ENCODE results near the gene AK9.

AK9 gene

DNA sequence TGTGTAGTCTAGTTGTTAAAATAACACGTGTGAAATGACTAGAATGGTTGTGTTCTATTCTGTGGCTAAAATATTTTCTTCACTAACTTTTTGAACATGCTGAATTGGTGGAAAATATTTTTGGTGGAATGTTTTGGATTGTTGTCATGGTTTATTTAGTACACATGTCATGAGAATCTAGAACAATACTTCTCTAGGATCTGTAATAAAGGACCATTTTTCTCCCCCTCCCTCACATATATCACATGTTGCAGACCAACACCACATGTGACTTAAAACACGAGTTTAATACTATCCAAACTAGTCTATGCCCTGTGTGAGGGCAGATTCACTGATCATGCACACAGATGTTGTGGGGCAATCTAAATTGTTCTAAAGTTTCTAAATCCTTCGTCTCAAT is 29.3 kb upstream of the AK9 start:
- no peak overlapping the region for H3K4me2 ChIP-seq (ENCODE audit: low read length)
- H3K27ac ChIP-seq: no peak overlapping the region
- no peaks in the 10 kb centered on the region for H3K27me3 ChIP-seq (ENCODE audit: control insufficient read depth, insufficient read depth, low read length)
- H2AFZ ChIP-seq: no peak overlapping the region
- H3K4me3 ChIP-seq (ENCODE audit: low read depth, low read length): no peak overlapping the region
- H3K4me1 ChIP-seq: no peaks in the 10 kb centered on the region
- no peak overlapping the region for H3K9ac ChIP-seq
- H3K79me2 ChIP-seq: peaks cover 3% of the 10 kb centered on the region
- H3K36me3 ChIP-seq (ENCODE audit: control insufficient read depth, insufficient read depth, low read length): no peaks in the 10 kb centered on the region
- H3K9me3 ChIP-seq (ENCODE audit: control insufficient read depth, low read length): no peaks in the 10 kb centered on the region
- TF ChIP-seq, protein P1, sequence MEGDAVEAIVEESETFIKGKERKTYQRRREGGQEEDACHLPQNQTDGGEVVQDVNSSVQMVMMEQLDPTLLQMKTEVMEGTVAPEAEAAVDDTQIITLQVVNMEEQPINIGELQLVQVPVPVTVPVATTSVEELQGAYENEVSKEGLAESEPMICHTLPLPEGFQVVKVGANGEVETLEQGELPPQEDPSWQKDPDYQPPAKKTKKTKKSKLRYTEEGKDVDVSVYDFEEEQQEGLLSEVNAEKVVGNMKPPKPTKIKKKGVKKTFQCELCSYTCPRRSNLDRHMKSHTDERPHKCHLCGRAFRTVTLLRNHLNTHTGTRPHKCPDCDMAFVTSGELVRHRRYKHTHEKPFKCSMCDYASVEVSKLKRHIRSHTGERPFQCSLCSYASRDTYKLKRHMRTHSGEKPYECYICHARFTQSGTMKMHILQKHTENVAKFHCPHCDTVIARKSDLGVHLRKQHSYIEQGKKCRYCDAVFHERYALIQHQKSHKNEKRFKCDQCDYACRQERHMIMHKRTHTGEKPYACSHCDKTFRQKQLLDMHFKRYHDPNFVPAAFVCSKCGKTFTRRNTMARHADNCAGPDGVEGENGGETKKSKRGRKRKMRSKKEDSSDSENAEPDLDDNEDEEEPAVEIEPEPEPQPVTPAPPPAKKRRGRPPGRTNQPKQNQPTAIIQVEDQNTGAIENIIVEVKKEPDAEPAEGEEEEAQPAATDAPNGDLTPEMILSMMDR (IDR thresholded peaks at IDR 0.05): no peak

DNA sequence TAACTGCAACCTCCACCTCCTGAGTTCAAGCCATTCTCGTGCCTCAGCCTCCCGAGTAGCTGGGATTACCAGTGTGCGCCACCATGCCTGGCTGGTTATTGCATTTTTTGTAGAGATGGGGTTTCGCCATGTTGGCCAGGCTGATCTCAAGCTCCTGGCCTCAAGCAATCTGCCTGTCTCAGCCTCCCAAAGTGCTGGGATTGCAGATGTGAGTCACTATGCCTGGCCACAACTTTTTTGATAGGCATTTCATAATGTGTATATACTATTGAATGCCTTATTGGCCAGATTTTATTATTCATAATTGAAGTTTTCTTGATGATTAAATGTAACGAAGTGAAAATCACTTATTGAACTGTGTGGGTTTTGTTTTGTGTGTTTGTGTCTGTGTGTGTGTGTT is 28.0 kb upstream of the AK9 start:
- Histone ChIP-seq H3K4me3 (ENCODE audit: low read depth, low read length) (no peak overlapping the region), H3K27me3 (ENCODE audit: control insufficient read depth, insufficient read depth, low read length) (no peaks in the 10 kb centered on the region)

DNA sequence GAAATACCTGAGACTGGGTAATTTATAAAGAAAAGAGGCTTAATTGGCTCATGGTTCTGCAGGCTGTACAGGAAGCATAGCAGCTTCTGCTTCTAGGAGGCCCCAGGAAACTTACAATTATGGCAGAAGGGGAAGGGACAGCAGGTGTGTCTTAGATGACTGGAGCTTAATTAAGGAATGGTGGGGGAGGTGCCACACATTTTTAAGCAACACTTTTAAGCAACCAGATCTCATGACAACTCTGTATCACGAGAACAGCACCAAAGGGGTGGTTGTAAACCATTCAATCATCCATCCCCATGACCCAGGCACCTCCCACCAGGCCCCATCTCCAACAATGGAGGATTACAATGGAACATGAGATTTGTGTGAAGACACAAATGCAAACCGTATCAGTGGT is 27.0 kb upstream of the AK9 start:
- H2AFZ ChIP-seq: no peak overlapping the region
- no peaks in the 10 kb centered on the region for H3K27me3 ChIP-seq (ENCODE audit: control insufficient read depth, insufficient read depth, low read length)
- H3K36me3 ChIP-seq (ENCODE audit: control insufficient read depth, insufficient read depth, low read length): no peaks in the 10 kb centered on the region
- no peak overlapping the region for H3K9ac ChIP-seq
- no peak overlapping the region for H3K4me2 ChIP-seq (ENCODE audit: low read length)
- TF ChIP-seq, protein P1 (IDR thresholded peaks at IDR 0.05): no peak
- peaks cover 3% of the 10 kb centered on the region for H3K4me1 ChIP-seq
- H3K9me3 ChIP-seq (ENCODE audit: control insufficient read depth, low read length): no peaks in the 10 kb centered on the region
- no peaks in the 10 kb centered on the region for H3K79me2 ChIP-seq
- no peak overlapping the region for H3K27ac ChIP-seq
- no peak overlapping the region for H3K4me3 ChIP-seq (ENCODE audit: low read depth, low read length)

More for the DNA sequence above, 28.0 kb upstream of the AK9 start:
- Histone ChIP-seq H2AFZ (no peak overlapping the region), H3K4me2 (ENCODE audit: low read length) (no peak overlapping the region), H3K9me3 (ENCODE audit: control insufficient read depth, low read length) (no peaks in the 10 kb centered on the region), H3K27ac (no peak overlapping the region), H3K4me1 (peaks cover 3% of the 10 kb centered on the region), H3K9ac (no peak overlapping the region), H3K36me3 (ENCODE audit: control insufficient read depth, insufficient read depth, low read length) (no peaks in the 10 kb centered on the region), H3K79me2 (no peaks in the 10 kb centered on the region)
- TF ChIP-seq, protein P1 (IDR thresholded peaks at IDR 0.05): no peak

DNA sequence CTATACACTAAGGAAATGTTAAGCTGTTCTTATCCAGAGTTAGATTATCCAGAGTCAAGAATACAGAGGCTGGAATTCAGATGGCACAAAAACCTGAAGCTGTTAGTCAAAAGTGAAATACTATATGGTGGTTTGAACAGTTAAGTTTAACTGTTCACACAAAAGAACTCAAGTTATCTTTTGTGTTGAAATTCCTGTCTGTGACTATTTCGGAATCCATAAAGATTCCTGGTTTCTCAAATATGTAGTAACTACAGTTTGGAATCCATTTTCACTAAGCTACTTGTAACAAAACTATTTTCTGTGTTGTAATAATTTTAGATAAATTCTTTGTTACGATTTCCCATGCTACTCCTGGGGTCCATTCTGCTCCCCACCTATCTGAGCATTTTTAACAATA is 24.6 kb upstream of the AK9 start:
- Histone ChIP-seq H3K4me2 (ENCODE audit: low read length) (no peak overlapping the region), H3K27ac (no peak overlapping the region), H3K4me1 (peaks cover 3% of the 10 kb centered on the region), H3K27me3 (ENCODE audit: control insufficient read depth, insufficient read depth, low read length) (no peaks in the 10 kb centered on the region), H3K4me3 (ENCODE audit: low read depth, low read length) (no peak overlapping the region), H3K36me3 (ENCODE audit: control insufficient read depth, insufficient read depth, low read length) (no peaks in the 10 kb centered on the region), H2AFZ (no peak overlapping the region), H3K9ac (no peak overlapping the region), H3K9me3 (ENCODE audit: control insufficient read depth, low read length) (no peaks in the 10 kb centered on the region), H3K79me2 (peaks cover 4% of the 10 kb centered on the region)
- TF ChIP-seq, protein P1 (IDR thresholded peaks at IDR 0.05): no peak

DNA sequence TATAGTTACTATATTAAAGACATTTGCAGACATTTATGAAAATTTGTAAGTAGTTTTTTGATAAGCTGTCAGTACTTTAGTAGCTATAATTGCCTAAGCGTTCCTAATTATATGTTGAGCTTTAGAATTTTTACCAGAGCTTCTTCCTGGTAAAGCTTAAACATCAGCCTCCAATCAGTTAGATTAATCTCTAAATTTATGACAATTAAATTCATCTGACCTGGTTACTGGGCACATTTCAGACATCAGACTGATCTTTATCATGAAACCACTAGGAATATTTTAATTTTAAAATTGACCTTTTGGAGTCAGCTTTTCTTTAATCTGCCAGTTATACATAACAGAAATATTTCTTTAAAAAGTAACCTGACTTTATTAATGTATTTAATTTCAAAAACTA is 23.6 kb upstream of the AK9 start:
- Histone ChIP-seq H3K4me3 (ENCODE audit: low read depth, low read length) (no peak overlapping the region), H3K9ac (no peak overlapping the region), H3K27ac (no peak overlapping the region), H2AFZ (no peak overlapping the region), H3K4me1 (peaks cover 3% of the 10 kb centered on the region), H3K79me2 (peaks cover 11% of the 10 kb centered on the region), H3K36me3 (ENCODE audit: control insufficient read depth, insufficient read depth, low read length) (no peaks in the 10 kb centered on the region), H3K9me3 (ENCODE audit: control insufficient read depth, low read length) (no peaks in the 10 kb centered on the region), H3K27me3 (ENCODE audit: control insufficient read depth, insufficient read depth, low read length) (no peaks in the 10 kb centered on the region), H3K4me2 (ENCODE audit: low read length) (no peak overlapping the region)
- TF ChIP-seq, protein P1 (IDR thresholded peaks at IDR 0.05): no peak
